GM18498 (cell line): Measurements from ENCODE around the gene TMEM135.
A peak's percentile ranks its signal among the peaks of the same experiment; 100 is the strongest.
"Not testable (repeated sequence)": the region's sequence is repeated elsewhere in the genome, so short reads cannot be mapped to it uniquely, and the experiment has no call there.

ENCODE experiments used
- ATAC-seq: cut with Tn5 transposase; IDR thresholded peaks from one replicate; pipeline ENCODE4 v1.9.1; 2021; ENCODE audit warnings: mild to moderate bottlenecking, moderate library complexity; ENCODE audit not compliant: unreplicated experiment

TMEM135 gene

GRCh38 chr11:87076260-87076783, 38.6 kb downstream of the TMEM135 start:
- ATAC-seq: no peak

DNA sequence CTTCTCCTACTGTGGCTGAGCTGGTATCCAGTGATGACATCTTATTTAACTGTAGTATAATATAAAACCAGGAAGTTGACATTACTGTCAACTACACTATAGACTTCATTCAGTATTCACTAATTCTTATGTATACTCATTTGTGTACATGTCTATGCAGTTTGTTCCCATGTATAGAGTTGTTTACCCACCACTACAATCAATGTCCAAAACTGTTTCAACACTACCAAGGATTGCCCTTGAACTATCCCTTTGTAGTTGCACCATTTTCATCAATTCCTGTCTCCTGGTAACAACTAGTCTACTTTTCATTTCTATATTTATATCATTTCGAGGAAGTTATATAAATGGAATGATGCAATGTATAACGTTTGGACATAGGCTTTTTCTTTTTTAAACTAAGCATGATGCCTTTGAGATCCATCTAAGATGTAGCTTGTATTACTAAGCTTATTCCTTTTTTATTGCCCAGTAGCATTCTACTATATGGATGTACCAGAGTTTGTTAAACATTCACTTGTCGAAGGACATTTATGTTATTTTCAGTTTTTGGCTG, 39.2 kb downstream of the TMEM135 start:
- no peak for ATAC-seq

DNA sequence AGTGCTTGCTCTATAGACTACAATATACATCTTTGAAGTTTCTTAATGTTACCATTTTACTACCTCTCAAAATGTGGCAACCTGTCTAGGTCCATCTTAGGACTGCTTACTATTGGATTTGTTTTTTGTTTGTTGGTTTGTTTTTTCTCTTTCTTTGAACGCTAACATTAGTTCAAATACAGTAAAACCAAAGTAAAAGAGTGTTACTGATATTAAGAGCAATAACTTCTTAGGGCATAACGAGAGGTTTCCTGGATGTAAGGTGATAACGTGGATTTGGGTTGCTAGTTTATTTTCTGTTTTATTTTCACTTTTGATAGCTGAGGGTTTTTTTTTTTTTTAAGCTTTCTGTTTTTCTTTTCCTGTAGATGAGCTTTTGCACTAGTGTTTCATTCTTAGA, 43.6 kb downstream of the TMEM135 start:
- ATAC-seq: peak; percentile 74

DNA sequence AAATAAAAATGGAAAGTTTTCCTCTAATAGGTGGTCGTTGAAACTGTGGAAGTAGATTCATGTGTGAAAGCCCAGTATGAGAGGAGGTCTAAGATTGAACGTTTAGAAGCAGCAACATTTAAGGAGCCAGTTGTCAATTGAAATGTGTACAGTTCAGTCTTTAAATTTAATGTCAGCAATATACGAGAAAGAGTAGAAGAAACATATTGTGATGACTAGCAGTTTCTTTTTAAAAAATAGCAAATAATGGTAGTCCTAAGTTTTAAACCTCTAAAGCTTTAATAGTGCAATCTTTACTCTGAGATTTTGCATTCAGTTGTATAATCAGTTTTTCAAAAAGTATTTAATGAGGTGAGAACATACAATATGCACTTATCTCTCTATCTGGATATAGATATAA, 44.9 kb downstream of the TMEM135 start:
- no peak for ATAC-seq

GRCh38 chr11:87083029-87083428, 45.3 kb downstream of the TMEM135 start:
- ATAC-seq: no peak

- ATAC-seq: no peak
These were observed 54.4 kb downstream of the TMEM135 start for GRCh38 chr11:87092159-87092558.

DNA sequence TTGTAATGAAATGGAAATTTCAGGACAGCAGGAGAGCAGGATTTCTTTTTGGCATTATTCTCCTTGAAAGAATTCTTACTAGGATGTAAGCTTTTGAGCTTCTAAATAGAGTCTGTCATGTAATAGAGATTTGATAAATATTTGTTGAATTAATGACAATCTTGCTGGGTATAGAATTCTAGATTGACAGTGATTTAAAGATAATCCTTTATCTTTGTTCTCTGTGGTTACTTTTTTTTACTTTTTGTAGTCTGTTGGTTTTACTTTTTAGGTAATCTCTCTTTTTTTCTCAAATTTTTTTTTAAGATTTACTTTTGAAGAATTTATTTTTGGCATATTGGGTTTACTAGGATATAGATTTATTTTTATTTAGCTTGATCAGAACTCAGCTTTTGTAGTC, 54.8 kb downstream of the TMEM135 start:
- ATAC-seq: no peak

- peak; percentile 79 for ATAC-seq
These were observed 59.8 kb downstream of the TMEM135 start for GRCh38 chr11:87097582-87097981.

GRCh38 chr11:87101956-87102580, 64.3 kb downstream of the TMEM135 start:
- ATAC-seq: no peak

GRCh38 chr11:87105826-87106225, 68.1 kb downstream of the TMEM135 start:
- not testable (repeated sequence) for ATAC-seq

GRCh38 chr11:87107379-87107778, 69.6 kb downstream of the TMEM135 start:
- ATAC-seq: not testable (repeated sequence)

DNA sequence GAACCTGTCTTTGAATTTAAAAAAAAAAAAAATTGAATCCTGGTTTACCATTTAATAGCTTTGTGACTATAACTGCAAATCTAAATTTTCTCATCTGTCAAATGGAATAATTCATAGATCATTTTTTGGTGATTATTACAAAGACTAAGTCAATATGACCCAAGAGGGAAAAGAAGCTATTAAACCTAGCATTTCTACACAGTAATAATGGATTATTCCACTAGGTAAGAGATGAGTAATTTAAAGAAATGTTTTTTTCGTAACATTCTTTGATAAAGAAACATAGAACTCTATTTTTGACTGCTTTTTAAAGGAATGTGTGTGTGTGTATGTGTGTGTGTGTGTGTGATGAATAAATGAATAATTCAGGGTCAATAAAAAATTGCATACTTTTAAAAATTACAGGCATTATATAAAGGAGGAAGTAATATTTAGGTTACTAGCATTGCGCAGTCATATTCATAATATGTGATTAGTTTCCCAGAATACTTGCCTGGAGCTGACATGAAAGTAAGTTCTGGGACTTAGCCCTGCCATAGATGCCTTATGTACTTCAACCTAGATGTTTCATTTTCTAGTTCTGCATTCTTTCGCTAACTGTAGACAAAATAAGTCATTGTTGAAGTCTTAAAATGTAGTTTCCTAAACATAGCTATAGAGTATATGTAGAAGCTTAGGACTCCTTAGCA, 72.9 kb downstream of the TMEM135 start:
- ATAC-seq: no peak

DNA sequence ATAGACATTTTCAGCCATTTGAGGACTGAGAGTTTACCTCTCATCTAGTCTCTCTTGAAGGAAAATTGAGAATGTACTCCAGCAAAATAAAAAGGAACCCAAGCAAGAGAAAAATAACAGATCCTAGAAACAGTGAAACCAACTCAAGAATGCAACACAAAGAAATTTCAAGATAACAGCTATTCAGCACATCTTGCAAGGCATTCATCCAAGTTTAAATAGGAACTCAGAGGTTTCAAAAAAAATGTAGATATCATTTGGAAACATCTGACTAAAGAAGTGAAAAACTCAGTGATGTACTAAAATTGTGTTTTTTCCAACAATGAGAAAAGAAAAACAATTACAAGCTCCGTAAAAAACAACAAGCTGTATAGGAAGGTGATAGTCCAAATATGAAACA, 76.4 kb downstream of the TMEM135 start:
- ATAC-seq: no peak

DNA sequence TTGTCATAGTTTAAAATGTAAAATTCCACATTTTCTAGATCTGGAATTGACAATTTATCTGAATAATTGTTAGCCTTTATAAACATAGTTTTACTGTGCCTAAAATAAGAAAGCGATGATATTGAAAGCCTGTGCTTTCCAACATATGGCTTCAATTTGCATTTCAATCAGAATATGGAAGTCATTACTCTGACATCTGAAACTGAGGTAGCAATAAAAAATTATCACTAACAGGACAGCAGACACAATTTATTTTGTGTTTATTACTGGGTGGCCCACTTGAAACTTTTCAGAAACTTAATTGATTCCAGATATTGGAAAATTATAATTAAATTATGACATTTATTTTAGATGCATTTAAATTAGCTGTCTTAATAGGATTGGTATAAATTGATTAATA, 78.5 kb downstream of the TMEM135 start:
- ATAC-seq: no peak

DNA sequence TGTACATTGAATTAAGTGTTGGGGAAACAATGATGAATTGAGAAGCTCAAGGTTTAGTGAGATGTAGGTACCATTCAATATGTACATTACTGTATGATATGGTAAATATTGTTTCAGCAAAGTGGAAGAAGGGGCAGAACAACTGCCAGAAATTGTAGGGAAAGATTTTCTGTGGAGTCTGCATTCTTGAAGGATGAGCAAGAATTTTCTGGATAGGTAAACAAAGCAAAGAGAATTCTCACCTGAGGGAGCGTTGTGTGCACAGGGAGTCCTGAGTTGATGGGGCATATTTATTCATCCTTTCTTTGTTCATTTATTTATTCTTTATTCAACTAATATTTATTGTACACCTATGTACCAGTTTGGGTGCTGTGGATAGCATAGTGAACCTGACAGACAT, 83.2 kb downstream of the TMEM135 start:
- ATAC-seq: no peak

DNA sequence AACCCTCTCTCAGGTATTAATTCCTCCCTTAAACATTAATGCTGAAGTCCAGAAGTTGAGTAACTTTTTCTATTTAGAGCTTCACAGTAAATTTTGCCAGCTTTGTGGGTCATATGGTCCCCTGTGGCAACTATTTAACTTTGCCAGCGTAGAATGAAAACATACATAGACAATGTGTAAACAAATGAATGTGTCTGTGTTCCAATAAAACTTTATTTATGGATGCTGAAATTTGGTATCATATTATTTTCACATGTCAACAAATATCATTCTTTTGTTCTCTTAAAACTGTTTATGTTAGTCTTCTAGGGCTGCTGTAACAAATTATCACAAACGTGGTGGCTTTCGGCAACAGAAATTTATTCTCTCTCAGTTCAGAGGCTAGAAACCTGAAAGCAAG, 85.1 kb downstream of the TMEM135 start:
- no peak for ATAC-seq

DNA sequence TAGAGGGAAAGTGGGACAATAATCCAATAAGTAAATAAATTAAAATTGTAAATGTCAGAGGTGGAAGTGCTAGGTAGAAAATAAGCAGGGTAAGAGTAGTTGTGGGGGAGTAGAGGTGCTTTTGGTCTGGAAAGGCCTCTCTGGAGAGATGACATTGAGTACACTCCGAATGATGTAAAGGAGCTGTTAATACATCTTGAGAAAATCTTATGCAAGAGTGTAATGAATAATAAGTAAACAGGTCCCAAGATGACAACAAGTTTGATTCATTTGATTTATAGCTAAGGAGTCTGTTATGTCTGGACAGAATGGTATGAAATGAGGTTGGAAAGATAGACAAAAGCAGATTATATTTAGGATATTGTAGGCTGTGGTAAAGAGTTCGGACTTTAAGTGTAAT, 87.5 kb downstream of the TMEM135 start:
- ATAC-seq: no peak

- no peak for ATAC-seq
These were observed 89.4 kb downstream of the TMEM135 start for GRCh38 chr11:87127101-87127500.

GRCh38 chr11:87128372-87128771, 90.6 kb downstream of the TMEM135 start:
- no peak for ATAC-seq

DNA sequence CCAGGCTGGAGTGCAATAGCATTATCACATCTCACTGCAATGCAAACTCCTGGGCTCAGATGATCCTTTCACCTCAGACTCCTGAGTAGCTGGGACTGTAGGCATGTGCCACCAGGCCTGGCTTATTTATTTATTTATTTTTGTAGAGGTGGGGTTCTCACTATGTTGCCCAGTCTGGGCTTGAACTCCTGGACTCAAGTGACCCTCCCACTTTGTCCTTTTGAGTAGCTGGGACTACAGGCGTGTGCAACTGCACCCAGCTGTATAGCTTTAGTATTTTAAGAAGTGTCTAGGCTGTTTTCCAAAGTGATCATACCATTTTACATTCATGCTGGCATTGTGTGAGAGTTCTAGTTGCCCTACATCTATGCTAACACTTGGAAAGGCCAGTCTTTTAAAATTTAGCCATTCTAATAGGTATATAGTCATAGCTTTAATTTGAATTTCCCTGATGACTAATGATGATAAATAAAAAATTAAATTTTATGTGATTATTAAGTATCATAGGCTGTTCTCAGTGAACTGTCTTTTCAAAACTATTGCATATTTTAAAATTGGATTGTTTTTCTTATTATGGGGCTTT, 96.9 kb downstream of the TMEM135 start:
- no peak for ATAC-seq

DNA sequence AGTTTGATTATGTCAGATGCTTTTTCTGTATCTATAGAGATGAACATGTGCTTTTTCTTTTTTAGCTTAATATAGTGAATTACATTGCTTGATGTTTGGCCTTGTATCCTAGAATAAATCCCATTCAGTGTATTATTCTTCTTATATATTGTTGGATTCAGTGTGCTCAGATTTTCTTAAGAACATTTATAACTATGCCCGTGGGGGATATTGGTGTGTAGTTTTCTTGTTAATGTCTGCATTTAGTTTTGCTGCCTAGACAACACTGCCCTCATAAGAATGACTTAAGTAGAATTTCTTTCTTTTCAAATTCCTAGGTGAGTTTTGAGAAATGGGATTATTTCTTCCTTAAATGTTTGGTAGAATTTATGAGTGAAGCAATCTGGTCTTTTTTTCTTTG, 98.5 kb downstream of the TMEM135 start:
- no peak for ATAC-seq

GRCh38 chr11:87137711-87138110, 100.0 kb downstream of the TMEM135 start:
- no peak for ATAC-seq
